GM19043 (cell line): ENCODE measurements around the gene HDAC9.

Experiments
- ATAC-seq: cut with Tn5 transposase; IDR thresholded peaks from one replicate; pipeline ENCODE4 v1.9.1; 2021; ENCODE audit warnings: low read depth; ENCODE audit not compliant: unreplicated experiment

The HDAC9 gene

DNA sequence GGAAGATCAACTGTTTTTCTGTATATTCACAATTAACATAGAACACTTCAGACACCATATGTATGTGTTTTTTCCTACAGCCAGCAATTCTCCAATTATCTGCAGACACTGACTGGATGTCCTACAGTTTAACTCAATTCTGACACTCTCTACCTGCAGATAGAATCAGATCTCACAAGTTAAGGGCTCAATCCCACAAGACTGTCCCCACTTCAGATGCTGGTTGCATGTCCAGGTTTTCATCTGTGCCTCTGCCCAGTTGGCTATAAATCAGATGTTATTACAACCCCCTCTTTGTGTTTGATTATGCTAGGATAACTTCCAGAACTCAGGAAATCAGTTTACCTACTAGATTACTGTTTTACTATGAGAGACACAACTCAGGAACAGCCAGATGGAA is 326.0 kb downstream of the HDAC9 start:
- no peak for ATAC-seq

GRCh38 chr7:18824157-18824556 is 328.6 kb downstream of the HDAC9 start:
- no peak for ATAC-seq

DNA sequence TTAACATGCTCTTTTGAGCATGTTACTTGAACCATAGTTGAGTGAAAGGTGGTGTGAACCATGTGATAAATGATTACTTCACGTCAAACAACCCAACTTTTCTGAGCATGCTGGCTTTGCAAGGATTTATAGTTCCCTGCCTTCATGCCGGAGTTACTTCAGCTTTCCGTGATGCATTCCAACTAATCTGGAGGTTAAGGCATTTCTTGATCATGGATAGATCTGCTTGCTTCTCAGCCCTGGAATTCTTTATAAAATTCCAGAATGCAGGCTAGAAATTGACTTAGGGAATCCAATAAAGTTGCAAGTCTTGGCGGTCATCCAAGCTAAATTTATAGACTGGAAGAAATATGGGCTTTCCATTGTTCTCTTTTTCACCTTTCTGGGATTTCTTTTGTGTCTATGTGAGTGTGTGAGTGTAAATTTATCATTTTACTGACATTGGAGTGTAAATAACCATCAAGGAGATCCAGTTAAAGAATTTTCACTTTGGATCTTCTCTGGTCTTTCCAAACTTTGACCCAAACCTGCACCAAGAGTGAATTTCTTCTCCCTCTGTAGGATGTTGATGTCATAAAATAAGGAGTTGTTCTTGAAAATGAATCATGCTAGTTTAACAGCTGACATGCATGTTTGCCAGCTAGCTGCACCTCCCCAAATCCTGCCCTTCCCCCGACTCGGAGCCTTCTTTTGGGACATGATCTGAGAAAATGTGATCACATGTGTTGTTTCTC is 332.9 kb downstream of the HDAC9 start:
- no peak for ATAC-seq

- ATAC-seq, result no peak
These were observed 333.7 kb downstream of the HDAC9 start for GRCh38 chr7:18828994-18829857.

DNA sequence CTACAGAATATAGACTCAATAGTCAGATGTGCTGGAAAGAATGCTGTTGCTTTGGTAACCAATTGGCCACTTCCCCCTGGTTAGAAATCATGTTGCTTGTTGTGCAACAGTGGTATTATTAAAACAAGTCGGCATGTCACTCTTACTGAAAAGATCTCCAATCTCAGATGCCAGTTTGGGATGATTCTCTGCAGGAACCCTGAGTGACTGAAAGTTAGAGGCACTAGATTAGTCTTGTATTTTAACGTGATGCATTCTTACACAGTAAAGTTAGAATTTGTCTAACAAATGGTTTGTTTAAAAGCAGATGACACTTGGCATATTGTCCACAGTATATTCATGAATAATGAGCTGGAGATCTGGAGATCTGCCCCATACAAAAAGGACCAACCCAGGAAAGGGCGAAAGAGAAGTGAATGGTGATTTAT is 334.3 kb downstream of the HDAC9 start:
- no peak for ATAC-seq

GRCh38 chr7:18831419-18831818 is 335.9 kb downstream of the HDAC9 start:
- ATAC-seq, result no peak

- no peak for ATAC-seq
These were observed 336.4 kb downstream of the HDAC9 start for GRCh38 chr7:18831943-18832342.

GRCh38 chr7:18834577-18834976 is 339.0 kb downstream of the HDAC9 start:
- ATAC-seq, result no peak

- no peak for ATAC-seq
These were observed 339.6 kb downstream of the HDAC9 start for GRCh38 chr7:18835001-18835690.

- no peak for ATAC-seq
These were observed 348.4 kb downstream of the HDAC9 start for GRCh38 chr7:18843979-18844378.

GRCh38 chr7:18844735-18845134 is 349.2 kb downstream of the HDAC9 start:
- ATAC-seq, result no peak

GRCh38 chr7:18845700-18846099 is 350.2 kb downstream of the HDAC9 start:
- ATAC-seq, result no peak

DNA sequence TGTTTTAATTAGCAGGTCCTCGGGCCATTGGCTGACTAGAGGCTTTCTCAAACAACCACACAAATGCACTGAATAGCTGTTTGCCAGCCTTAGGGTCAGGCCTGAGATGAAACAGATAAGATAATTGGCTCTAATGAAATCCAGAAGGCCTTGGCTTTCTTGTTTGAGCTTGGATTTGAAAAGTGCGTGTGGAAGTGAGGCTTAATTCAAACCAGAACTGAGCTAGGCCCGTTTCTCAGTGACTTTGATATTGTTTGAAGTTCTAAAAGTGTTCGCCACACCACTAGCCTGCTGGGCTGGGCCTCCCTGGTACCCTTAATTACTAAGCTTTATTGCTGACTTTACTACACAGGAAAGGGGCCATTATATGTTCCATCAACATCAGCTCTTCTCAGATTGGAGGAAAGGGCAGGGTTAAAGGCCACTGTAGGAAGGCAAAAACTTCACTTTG is 351.2 kb downstream of the HDAC9 start:
- ATAC-seq, result no peak

- no peak for ATAC-seq
These were observed 353.6 kb downstream of the HDAC9 start for GRCh38 chr7:18849130-18849529.

- no peak for ATAC-seq
These were observed 360.2 kb downstream of the HDAC9 start for GRCh38 chr7:18855796-18856195.

GRCh38 chr7:18858232-18858631 is 362.7 kb downstream of the HDAC9 start:
- ATAC-seq, result no peak

DNA sequence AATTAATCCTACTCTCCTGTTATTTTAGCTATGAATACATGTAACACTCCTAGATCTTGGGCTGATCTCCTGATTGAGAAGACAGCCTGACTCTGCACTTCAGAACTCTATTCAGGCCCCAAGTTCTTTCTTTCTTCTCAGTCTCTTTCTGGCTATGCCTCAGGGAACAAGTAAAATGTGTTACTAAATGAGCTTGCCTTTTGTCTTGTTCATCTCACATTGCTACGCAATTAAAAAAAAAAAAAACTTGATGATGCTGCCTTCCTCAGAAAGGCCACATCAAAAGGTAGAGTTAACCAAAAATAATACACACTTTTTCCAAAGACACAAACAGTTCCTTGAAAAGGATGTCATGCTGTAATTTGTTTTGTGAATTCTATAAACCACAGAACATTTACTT is 363.8 kb downstream of the HDAC9 start:
- no peak for ATAC-seq

DNA sequence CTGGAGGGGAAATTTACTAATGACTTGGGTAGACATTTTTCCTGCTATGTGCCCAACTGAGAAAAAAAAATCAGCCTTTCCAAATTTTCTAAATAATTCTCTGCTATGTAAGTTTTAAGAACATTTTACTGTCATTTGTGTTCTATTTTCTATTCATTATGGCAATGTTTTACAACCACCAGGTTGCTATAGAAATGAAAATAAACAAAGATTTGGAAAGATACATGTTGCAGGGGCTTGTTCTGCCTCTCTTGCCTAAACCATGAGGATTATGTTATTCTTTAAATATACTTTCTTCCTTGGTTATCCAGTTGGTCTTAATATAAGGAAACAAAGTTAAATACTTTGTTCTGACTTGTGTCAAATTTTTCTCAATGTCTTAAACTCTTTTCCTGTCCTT is 364.7 kb downstream of the HDAC9 start:
- ATAC-seq, result no peak

DNA sequence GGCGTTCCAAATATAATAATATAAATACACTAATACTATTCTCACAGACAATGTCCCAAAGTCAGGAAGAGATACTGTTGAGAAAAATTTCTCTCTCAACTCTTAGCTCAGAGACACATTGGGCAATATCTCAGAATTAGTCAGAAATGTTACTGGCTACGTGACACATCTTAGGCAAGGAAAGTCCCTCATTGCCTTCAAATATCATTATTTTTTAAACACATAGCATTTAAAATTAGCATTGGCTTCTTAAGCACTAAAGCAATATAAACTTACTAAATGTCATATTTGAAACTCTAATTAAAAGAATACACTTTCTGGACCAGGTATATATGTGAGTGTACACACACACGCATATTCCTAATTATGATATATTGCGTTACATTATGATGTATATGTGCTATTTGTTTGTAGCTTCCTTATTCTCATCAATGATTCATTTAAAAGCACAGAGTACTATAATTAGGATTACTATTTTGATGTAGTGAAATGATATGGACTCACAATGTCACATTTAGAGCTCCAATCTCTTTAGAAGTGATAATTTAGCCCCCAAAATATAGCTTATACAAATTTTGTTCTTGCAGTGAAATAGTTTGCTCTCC is 366.1 kb downstream of the HDAC9 start:
- ATAC-seq, result no peak

- no peak for ATAC-seq
These were observed 369.4 kb downstream of the HDAC9 start for GRCh38 chr7:18864967-18865366.
